COLO668 (cell line): ENCODE measurements around the gene SLC16A3.
A peak's percentile ranks its signal among the peaks of the same experiment; 100 is the strongest.
"Not testable (repeated sequence)": the region's sequence is repeated elsewhere in the genome, so short reads cannot be mapped to it uniquely, and the experiment has no call there.

ENCODE experiments used
- DNase-seq: peaks from one replicate; lab custom pipeline; 2025; ENCODE audit not compliant: unreplicated experiment; lab: John Stamatoyannopoulos, UW

SLC16A3 gene

DNA sequence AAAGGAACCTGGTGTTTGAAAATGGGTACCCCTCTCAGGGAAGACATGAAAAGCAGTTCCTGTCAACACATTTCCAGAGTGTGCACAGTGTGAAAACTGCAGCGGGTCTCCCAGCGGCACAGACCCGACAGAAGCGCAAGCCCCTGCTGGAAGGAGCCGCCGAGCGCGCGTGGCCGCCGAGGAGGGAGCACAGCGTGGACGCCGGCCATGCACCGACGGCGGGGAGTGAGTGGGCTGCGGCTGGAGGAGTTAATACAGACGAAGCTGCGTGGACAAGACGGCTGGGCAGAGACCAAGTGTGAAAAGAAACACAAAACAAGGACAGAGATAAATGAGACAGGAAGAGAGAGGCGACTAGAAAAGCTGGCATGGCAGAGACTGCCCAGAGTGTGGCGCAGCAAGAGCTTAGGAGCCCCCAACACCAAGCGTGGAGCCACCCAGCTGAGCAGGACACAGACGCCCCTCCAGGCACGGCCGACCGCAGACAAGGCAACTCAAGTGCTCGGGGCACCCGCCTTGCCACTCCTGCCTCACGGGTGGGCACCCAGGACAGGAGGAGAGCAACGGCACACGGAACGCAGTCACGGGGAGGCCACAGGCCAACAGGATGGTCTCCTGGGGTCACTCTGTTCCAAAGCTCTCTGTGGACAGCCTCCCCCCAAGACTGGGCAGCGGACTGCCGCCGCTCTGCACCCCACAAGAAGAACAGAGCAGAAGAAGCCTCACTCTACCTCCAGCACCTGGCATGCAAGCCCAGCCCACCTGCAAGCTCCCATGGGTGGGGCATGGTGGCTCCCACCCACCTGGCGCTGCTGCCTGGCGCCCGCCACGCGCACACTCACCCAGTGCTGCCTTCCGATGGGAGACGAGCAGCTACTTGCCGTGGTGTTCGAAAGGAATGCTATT is 16.5 kb downstream of the SLC16A3 start:
- no peak for DNase-seq

DNA sequence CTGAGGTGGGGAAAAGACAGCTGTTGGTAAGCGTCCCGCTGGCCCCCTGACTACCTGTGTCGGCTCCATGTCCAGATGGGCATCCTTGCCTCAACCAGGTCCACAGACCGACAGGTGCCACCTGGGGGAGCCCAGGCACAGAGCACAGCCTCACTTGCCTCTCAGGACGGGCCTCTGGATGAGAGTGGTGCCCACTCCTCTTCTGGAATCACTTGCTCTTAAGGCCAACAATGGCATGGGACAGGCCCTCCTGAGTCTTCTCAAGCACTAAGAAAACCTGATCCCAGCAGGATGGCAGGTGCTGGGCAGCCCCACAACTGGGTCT is 17.2 kb downstream of the SLC16A3 start:
- DNase-seq = no peak

DNA sequence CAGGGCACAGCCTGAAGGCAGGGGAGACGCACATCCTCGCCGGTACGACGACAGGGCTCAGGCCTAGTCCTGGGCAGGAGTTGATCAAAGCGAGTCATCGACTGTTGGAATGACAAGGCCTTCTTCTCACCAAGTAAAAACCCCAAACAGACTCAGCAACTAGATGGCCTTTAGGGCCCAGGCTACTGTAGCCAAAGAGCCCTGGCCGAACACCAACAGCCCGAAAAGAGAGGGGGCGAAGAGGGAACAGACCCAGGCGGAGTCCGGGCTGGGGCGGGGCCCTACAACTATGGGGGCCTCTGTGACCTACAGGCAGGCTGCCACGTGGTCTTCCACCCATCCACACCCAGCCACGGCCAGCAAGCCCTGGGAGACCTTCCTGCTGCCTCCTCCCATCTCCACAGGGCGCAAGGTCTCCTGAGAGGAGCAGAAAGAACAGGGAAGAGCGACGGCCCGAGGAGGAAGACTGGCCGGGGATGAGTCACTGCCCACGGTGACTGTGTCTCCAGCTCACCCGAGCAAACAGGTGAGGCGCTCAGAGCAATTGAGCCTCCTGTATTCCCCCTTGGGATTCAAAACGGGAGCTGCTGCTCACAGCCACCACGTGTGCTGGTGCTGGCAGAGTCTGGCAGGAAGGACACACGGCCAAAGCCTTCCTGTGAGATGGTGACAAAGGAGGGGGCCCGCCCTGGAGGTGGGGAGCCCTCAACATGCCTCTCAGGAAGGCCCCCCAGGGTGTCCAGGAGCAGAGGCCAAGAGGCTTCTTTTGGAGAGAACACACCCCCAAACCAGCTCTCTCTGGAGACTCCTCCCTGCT is 17.7 kb downstream of the SLC16A3 start:
- DNase-seq = peak; percentile 5

DNA sequence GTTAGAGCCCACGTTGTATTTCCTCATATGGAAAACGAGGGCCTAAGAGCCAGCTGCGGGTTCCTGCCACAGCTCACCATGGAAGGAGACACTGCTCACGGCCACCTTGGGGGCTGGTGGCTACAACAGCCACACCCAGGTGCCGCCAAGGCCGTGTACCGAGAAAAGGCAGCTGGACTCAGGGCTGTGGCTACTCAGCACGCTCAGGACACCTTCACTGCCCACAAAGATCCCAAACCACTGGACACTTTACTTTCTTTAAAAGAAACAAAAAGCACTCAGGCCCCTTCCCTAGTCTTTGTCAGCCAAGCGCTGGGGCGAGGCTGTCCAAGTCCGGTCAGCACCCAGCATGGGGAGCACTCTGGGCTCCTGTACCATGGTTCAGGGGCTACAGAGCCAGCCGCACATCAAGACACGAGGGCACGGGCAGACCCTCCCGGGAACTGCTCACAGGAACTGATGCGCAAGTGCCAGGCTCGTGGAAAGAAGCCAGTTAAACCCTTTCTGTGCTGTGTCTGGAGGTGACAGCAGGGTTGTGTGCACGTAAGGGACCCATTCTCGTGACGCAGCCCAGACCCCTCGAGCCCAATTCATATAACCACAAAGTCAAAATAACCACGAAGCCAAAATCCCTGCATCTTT is 18.5 kb downstream of the SLC16A3 start:
- DNase-seq = no peak

DNA sequence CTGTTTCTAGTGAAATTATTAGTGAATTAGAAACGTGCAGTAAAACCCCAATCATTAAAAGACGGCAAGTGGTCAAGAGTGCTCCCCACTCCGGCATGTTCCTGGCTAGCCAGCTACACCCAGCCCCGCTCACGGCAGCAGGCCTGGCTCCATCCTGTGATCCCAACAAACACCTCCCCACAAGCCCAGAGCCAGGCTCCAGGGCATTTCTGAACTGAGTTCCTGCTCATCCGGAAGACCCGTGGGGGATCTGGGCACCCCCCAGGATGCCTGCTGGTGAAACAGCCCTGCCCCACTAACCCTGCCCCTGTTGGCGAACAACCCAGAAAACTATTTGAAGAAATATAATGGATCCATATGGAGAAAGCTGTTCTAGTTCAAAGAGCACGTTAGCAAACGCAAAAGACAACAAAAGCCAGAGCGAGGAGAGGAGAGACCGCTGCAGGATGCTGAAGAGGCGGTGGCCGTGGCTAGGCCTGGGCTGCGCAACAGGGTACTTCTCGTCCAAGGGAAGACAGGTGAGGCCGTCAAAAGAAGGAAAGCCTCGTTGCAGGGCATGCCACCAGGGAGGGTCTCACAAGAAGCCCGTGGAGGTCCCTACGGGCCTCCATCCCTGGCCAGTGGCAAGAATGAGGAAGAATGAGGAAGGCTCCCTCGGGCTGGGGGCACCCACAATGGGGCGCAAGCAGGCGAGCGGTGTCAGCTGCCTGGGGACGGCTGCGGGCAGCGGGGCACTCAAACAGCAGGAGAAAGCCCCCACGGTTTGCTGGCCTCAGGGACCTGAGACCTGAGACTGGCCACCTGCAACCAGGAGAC is 19.2 kb downstream of the SLC16A3 start:
- no peak for DNase-seq

DNA sequence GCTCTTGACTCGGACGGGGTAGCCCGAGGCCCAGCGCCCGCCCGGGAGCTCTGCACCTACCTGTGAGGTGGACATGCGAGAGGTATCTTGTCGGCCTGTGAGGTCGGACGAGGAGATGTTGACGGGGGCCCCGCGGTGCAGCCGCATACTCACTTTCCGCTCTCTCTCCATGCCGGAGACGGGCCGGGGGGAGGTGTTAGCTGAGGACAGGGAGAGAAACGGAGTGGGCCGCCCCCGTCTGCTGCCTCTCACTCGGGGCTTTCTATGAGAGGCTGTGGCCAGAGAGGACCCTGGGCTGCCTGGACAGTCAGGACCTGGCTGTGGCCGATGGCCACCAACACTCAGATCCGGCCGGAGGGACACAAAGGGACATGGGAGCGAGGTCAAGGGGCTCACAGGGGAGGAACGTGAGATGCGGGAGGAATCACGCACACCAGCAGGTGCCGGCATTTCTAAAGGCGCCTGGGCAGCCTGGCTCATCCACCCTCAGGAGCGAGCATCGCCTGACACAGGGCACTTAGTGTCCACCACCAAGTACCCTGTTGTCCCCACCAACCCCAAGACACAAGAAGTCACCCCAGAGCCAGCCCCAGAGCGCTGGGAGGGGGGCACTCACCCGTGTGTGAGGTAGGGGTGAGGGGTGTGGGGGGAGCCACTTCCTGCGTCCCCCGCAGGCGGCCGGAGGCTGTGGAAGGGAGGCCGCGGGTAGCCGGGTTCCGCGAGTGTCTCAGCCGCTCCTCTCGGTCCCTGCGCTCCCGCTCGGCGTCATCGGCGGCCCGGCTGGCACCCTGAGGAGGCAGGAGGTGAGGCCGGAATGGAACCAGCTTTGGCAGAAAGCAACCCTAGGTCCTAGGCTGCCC is 20.2 kb downstream of the SLC16A3 start:
- DNase-seq = no peak

DNA sequence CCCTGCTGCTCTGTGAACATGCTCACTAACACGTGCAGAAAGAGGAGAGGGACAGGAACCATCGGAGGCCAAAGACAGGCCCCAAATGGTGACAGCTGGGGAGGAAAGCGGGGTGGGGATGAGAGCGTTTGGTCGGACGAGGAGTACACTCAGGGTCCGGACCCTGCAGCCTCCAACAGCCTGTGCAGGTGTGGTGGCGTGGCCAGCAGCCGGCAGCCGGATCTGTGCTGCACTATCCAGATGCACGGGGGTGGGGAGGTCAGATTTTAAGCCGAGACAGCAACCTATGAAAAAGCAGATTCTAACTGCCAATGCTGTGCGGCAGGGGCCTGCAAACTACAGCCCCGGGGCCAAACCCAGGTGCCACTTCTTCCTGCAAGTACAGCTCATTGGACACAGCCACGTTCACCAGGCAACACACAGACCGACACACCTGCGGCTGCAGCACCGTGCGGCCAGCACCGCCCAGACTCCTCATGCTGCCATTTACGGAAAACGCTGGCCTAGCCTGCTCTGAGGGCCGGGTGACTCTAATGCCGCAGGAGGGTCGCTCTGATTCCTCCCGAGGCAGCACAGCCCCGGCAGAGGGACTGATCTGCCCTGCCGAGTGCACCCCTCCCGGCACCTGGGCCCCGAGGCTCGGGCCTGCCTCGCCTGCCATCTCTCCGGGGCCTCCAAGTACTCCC is 21.2 kb downstream of the SLC16A3 start:
- DNase-seq = no peak

DNA sequence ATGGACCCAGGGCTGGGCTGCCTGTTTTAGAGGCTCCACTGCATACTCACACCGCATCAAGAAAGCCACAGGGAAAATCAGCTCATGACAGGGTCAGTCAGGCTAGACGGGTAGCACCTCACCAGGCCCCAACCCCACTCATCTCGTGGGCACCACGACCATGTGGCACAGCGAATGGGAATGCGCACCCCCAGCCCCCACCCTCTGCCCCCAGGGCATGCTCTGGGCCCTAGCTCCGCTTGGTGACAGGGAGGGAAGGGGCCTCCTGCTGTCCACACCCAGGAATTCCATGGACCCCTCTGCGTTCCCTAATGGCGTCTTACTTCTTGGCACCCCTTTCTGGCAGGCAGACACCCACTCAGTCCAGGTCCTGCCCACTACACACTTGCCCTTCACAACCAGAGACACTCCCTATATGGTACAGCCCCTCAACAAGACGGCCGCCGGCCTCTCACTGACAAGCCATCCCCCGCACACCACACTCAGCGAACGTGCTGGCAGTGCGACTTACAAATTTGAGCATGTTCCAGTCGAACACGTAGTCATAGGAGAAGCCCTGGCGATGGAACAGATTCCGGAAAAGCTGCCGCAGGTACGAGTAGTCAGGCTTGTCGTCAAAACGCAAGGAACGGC is 22.1 kb downstream of the SLC16A3 start:
- no peak for DNase-seq

DNA sequence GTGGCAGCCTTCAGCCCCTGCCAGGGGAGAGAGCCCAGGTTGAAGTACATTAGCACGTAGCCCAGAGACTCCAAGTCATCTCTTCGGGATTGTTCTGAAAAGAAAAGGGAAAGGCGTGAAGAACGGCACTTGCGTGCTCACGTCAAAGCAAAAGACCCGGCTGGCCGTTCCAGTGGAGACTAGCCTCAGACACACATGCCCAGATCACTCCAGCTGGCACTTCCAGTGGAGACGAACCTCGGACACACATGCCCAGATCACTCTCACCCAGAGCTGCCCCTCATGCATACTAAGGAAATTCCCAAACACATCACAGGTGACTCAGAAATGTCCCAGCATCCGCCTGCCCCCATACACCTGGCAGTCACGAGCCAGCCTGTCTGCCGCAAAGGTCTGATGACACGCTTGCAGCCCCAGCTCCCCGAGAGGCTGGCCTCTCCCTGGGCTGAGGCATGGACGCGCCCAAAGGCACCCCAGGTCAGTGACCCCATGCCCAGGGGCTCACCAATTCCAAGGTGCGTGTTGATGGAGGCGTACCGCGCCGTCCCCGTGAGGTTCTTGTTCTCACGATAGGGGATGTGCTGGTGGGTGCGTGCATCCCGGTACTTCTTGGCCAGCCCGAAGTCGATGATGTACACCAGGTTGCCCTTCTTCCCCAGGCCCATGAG is 23.8 kb downstream of the SLC16A3 start:
- no peak for DNase-seq

DNA sequence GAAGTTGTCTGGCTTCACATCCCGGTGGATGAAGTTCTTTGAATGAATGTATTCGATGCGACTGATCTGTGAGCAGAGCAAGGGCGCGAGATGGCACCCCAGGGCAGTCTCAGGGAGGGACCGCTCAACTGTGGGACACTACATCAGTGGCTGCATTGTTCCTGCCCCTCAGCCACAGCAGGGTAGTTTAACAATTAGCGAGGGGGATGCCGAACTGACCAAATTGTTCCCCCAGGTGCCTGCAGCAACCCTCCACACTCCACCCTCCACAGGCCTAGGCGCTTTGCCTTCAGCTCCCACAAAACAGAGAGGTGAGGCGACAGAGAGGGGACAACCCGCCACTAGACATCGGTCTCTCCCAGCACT is 24.3 kb downstream of the SLC16A3 start:
- no peak for DNase-seq

DNA sequence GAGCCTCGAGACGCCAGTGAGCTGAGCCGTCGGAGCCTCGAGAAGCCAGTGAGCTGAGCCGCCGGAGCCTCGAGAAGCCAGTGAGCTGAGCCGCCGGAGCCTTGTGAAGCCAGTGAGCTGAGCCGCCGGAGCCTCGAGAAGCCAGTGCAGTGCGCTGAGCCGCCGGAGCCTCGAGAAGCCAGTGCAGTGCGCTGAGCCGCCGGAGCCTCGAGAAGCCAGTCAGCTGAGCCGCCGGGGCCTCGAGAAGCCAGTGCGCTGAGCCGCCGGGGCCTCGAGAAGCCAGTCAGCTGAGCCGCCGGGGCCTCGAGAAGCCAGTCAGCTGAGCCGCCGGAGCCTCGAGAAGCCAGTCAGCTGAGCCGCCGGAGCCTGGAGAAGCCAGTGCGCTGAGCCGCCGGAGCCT is 25.3 kb downstream of the SLC16A3 start:
- DNase-seq = not testable (repeated sequence)

DNA sequence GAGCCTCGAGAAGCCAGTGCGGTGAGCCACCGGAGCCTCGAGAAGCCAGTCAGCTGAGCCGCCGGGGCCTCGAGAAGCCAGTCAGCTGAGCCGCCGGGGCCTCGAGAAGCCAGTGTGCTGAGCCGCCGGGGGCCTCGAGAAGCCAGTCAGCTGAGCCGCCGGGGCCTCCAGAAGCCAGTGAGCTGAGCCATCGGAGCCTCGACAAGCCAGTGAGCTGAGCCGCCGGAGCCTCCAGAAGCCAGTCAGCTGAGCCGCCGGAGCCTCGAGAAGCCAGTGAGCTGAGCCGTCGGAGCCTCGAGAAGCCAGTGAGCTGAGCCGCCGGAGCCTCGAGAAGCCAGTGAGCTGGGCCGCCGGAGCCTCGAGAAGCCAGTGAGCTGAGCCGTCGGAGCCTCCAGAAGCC is 25.9 kb downstream of the SLC16A3 start:
- DNase-seq = not testable (repeated sequence)

DNA sequence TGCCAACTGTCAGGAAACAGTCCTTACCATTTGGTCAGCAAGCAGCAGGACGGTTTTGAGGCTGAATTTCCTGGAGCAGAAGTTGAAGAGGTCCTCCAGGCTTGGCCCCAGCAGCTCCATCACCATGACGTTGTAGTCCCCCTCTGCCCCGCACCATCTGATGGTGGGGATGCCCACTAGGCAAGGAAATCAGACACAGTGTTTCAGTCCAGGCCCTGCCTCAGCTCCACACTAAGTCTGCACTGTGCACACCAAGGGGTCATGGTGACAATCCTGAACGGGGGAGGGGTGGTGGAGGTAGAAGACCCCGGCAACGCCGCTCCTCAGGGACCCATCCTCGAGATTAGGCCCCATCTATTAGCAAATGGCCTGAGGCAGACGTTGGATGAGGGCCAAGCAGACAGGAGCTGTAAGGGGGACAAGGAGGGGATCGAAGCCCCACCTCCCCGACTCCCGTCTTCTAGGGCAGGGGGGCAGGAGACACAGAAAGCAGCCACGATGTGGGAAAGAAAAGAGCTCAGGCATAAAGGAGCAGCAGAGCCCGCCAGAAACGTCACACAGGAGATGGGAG is 26.6 kb downstream of the SLC16A3 start:
- DNase-seq = no peak

DNA sequence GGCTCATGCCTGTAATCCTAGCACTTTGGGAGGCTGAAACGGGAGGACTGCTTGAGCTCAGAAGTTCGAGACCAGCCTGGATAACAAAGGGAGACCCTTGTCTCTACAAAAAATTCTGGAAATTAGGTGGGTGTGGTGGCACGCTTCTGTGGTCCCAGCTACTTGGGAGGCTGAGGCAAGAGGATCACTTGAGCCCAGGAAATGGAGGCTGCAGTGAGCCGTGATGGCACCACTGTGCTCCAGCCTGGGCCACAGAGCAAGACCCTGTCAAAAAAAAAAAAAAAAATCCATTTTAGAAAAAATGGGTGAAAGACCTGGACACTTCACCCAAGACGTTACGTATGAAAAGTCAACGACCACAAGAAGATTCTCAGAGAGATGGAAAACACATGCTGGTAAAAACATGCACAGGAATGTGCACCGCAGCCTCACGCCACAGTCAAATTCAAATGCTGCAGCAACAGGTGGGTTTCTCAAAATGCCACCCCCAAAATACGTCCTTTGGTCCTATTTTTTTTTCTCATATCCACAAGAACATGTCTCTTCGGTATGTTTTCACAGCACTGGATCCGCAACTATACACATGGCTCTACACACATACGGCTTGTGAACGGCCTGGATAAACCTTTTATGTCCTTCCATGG is 27.5 kb downstream of the SLC16A3 start:
- no peak for DNase-seq

DNA sequence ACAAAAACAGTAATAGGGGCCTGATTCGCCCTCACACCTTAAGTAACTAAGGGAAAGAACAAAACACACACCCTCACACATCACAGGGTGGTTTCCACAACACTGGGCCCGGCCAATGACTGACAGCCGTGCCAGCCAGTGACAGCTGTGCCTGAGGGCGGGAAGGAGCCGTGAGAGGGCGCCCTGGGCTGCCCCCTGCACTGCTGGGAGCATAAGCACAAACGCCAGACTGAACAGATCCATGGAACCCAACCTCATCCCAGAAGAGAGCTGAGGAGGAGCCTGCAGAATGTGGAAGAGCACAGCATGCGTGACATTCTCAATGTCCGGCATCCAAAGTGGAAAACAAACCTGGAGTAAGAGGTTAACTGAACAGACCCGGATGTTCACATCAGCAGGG is 28.6 kb downstream of the SLC16A3 start:
- peak; percentile 3 for DNase-seq

DNA sequence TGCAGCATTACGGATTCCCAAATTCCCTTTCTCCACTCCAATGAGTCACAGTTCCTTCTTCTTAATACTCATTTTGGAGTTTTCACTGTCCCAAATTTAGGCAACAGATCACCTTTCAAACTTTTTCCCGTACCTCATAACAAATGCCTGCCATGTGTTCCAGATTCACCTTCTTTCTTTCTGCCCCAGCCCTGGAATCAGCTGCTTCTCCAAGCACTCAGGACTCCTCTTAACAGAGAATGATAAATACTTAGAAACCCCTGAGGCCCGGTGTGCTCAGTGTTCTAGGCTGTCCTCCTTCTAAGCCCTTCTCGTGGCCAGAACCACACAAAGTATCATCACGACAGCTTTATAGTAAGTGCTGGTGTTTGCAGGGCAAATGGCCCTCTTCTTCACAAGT is 29.7 kb downstream of the SLC16A3 start:
- no peak for DNase-seq
